GM23248 (cell line): Measurements from ENCODE around the gene MIGA2.

Experiments
- EZH2 ChIP-seq: fragments of 200-600 bp; sonication (generic); IDR thresholded peaks from 2 replicates; pipeline ENCODE4 v1.6.1; 2018; ENCODE audit warnings: antibody characterized with exemption, mild to moderate bottlenecking; ENCODE audit not compliant: insufficient read depth, poor library complexity, severe bottlenecking
- EZH2phosphoT487 ChIP-seq: fragments of 200-600 bp; sonication (generic); IDR thresholded peaks from 2 replicates; pipeline ENCODE4 v1.6.1; 2018; ENCODE audit warnings: antibody characterized with exemption, moderate library complexity, mild to moderate bottlenecking, low read depth; ENCODE audit not compliant: insufficient read depth

DNA sequence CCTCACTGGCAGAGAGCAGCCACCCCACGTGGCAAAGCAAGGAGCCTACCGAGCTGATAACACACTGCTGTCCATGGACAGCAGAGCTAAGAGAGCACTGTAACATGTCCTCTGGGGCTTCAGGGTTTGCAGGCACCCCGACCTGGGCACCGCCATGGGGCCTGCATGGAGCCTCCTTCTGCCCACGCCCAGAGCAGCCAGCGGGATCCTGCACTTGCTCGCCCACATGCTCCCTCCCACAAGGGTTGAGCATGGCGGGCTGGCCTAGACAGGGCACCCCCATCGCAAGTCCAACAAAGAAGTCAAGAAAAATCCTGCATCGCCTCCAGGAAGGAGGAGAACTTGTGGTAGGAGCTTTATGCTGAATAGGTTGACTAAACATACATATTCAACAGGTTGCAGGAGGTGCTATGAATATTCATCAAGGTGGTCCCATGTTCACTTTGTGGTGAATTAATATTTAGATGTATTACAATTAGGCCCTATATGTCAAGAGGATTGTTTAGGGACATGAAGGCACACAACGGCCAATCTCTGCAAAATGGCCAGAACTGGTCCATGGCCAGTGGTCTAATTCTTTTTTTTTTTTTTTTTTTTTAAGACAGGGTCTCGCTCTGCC lies 3.8 kb upstream of the MIGA2 start:
- TF ChIP-seq EZH2phosphoT487 = no peak
- TF ChIP-seq EZH2 = no peak
